Breast epithelium (tissue), 3 donors: ENCODE measurements around the gene FAM32A.

Experiments
- POLR2A ChIP-seq: fragments of 450-650 bp; IDR thresholded peaks from one replicate; pipeline ENCODE4 v1.6.1; 2016; ENCODE audit warnings: antibody characterized with exemption, mild to moderate bottlenecking, moderate library complexity
- POLR2AphosphoS5 ChIP-seq, 3 donors: sonication (generic); formaldehyde crosslinking; IDR thresholded peaks; one replicate each; pipeline ENCODE4 v1.6.1; 2017; ENCODE audit warnings: antibody characterized with exemption in 3 of 3
- TF ChIP-seq, protein P1 (sequence below), 3 donors: fragments of 450-650 bp; IDR thresholded peaks; one replicate each; pipeline ENCODE4 v1.5.1; 2016 to 2017; ENCODE audit warnings: antibody characterized with exemption in 3 of 3, mild to moderate bottlenecking in 3 of 3, moderate library complexity in 3 of 3

GRCh38 chr19:16207490-16208025 is 22.3 kb downstream of the FAM32A start:
- TF ChIP-seq, protein P1, sequence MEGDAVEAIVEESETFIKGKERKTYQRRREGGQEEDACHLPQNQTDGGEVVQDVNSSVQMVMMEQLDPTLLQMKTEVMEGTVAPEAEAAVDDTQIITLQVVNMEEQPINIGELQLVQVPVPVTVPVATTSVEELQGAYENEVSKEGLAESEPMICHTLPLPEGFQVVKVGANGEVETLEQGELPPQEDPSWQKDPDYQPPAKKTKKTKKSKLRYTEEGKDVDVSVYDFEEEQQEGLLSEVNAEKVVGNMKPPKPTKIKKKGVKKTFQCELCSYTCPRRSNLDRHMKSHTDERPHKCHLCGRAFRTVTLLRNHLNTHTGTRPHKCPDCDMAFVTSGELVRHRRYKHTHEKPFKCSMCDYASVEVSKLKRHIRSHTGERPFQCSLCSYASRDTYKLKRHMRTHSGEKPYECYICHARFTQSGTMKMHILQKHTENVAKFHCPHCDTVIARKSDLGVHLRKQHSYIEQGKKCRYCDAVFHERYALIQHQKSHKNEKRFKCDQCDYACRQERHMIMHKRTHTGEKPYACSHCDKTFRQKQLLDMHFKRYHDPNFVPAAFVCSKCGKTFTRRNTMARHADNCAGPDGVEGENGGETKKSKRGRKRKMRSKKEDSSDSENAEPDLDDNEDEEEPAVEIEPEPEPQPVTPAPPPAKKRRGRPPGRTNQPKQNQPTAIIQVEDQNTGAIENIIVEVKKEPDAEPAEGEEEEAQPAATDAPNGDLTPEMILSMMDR (IDR thresholded peaks at IDR 0.05) = no peak
- TF ChIP-seq POLR2AphosphoS5 (IDR thresholded peaks at IDR 0.05) = no peak
- no peak for TF ChIP-seq POLR2A
